CD4-positive, alpha-beta T cell treated with Interleukin-10 for 1 hour (primary cell): ENCODE measurements around the gene MEGF8.
"Not testable (repeated sequence)": the region's sequence is repeated elsewhere in the genome, so short reads cannot be mapped to it uniquely, and the experiment has no call there.

ENCODE experiments used
- DNase-seq: peaks from one replicate; pipeline ENCODE4 v3.0.0-alpha.2; 2020

MEGF8 gene

GRCh38 chr19:42311657-42312056 lies 13.8 kb upstream of the MEGF8 start:
- no peak for DNase-seq

- DNase-seq, result no peak
Measured at GRCh38 chr19:42312370-42312769, 13.1 kb upstream of the MEGF8 start.

- peak; percentile 28 for DNase-seq
Measured at GRCh38 chr19:42313096-42313839, 12.2 kb upstream of the MEGF8 start, which contains the start of gene TMEM145. Gene TMEM145, plus strand, starts transcription at chr19:42313309. Its CDS starts 68 bp downstream, at chr19:42313377.

GRCh38 chr19:42313840-42314755 lies 11.3 kb upstream of the MEGF8 start:
- DNase-seq, result no peak

GRCh38 chr19:42315024-42315423 lies 10.4 kb upstream of the MEGF8 start:
- no peak for DNase-seq

- DNase-seq, result no peak
Measured at GRCh38 chr19:42316223-42317211, 8.9 kb upstream of the MEGF8 start.

GRCh38 chr19:42317535-42317934 lies 7.9 kb upstream of the MEGF8 start:
- DNase-seq, result no peak

- DNase-seq, result no peak
Measured at GRCh38 chr19:42322305-42322704, 3.1 kb upstream of the MEGF8 start.

GRCh38 chr19:42323473-42323851 lies 2.0 kb upstream of the MEGF8 start:
- no peak for DNase-seq

- DNase-seq, result peak; percentile 32
Measured at GRCh38 chr19:42323852-42324654, 1.4 kb upstream of the MEGF8 start.

- no peak for DNase-seq
Measured at GRCh38 chr19:42324655-42325307, 654 bp upstream of the MEGF8 start.

- DNase-seq, result peak; percentile 13
Measured at GRCh38 chr19:42325896-42326771, 699 bp downstream of the MEGF8 start.

GRCh38 chr19:42326969-42327368 lies 1.5 kb downstream of the MEGF8 start:
- DNase-seq, result no peak

- no peak for DNase-seq
Measured at GRCh38 chr19:42327381-42327780, 1.9 kb downstream of the MEGF8 start.

- no peak for DNase-seq
Measured at GRCh38 chr19:42328106-42328505, 2.7 kb downstream of the MEGF8 start.

- DNase-seq, result no peak
Measured at GRCh38 chr19:42328854-42329253, 3.4 kb downstream of the MEGF8 start.

GRCh38 chr19:42330241-42330711 lies 4.8 kb downstream of the MEGF8 start:
- DNase-seq, result no peak

GRCh38 chr19:42331333-42331732 lies 5.9 kb downstream of the MEGF8 start:
- not testable (repeated sequence) for DNase-seq

GRCh38 chr19:42332059-42332458 lies 6.6 kb downstream of the MEGF8 start:
- DNase-seq, result no peak

- DNase-seq, result no peak
Measured at GRCh38 chr19:42333018-42333417, 7.6 kb downstream of the MEGF8 start.
